Measurements from ENCODE around the gene FOXA2. TPM values are rescaled to one million over a fixed set of nuclear protein-coding genes. Genes with fewer than 3 reads are reported as not detected.
A peak's percentile ranks its signal among the peaks of the same experiment; 100 is the strongest.
"Not testable (repeated sequence)": the region's sequence is repeated elsewhere in the genome, so short reads cannot be mapped to it uniquely, and the experiment has no call there.

The FOXA2 gene
- total RNA-seq, 1 donor from 2014 or later, result 23.5 TPM

- Histone ChIP-seq H3K9me3 (no peaks in the 10 kb centered on the region), H3K4me3 (no peak overlapping the region), H3K27ac (no peak overlapping the region), H3K4me1 (no peaks in the 10 kb centered on the region), H3K36me3 (no peaks in the 10 kb centered on the region), H3K27me3 (ENCODE audit: low read depth) (peaks cover 36% of the 10 kb centered on the region)
- DNase-seq (no peak), ATAC-seq (no peak)
- TF ChIP-seq CTCF (IDR thresholded peaks at IDR 0.05), result no peak
- intact Hi-C loops (cut with DNase I), result no loop called here
These were observed 24.6 kb downstream of the FOXA2 start for GRCh38 chr20:22559711-22560318.

- Histone ChIP-seq H3K36me3 (no peaks in the 10 kb centered on the region), H3K27ac (peak overlapping the region; percentile 60), H3K9me3 (no peaks in the 10 kb centered on the region), H3K27me3 (ENCODE audit: low read depth) (peaks cover 36% of the 10 kb centered on the region), H3K4me1 (no peaks in the 10 kb centered on the region), H3K4me3 (no peak overlapping the region)
- intact Hi-C loops (cut with DNase I), result no loop called here
- no peak for TF ChIP-seq CTCF (IDR thresholded peaks at IDR 0.05)
- DNase-seq (no peak), ATAC-seq (no peak)
These were observed 26.7 kb downstream of the FOXA2 start for GRCh38 chr20:22557403-22558276.

- TF ChIP-seq CTCF (IDR thresholded peaks at IDR 0.05), result no peak
- Histone ChIP-seq H3K4me1 (no peaks in the 10 kb centered on the region), H3K27me3 (ENCODE audit: low read depth) (peaks cover 34% of the 10 kb centered on the region), H3K4me3 (no peak overlapping the region), H3K36me3 (no peaks in the 10 kb centered on the region), H3K27ac (peak overlapping the region; percentile 86), H3K9me3 (no peaks in the 10 kb centered on the region)
- intact Hi-C loops (cut with DNase I), result no loop called here
- ATAC-seq (peak; percentile 94 to 98), DNase-seq (peak; percentile 60)
These were observed 27.8 kb downstream of the FOXA2 start for GRCh38 chr20:22556565-22557056.

DNA sequence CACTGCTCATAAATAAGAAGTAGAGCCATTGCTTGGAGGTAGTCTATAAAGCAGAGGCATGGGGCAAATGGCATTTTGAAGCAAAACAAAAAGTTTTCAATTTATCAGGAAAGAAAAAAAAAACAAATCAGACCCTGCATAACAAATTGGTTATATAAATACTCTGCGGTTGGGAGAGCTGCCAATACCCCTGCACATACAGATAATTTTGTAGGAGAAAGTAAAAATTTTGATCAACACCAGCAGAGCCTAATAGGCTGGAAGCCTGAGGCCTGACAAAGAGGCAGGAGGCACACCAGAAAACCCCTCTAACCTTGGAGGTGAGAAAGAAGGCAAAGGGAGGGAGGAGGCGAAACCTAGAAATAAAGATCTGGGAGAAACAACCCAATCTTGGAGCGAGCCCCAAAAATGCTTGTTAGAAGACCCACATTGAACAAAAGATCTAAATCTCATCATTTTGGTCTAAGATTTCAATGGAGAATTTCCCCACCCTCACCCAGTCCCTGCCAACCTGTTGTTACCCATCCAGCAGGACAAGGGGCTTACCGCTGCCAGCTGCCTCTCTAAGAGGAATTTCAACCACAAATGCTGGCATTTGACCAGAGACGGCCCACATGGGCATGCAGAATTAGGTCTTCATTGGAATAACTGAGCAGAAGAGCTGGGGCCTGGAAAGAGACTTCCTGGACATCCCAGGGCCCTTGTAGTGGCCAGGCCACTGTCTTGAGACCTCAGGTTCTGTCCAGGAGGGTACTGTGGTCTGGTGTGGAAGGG lies 28.4 kb downstream of the FOXA2 start:
- no peaks in the 10 kb centered on the region for H3K9me3 ChIP-seq
- no peaks in the 10 kb centered on the region for H3K4me1 ChIP-seq
- H3K4me3 ChIP-seq, result no peak overlapping the region
- DNase-seq, result peak; percentile 59
- ATAC-seq, result peak; percentile 59 to 67
- H3K27me3 ChIP-seq (ENCODE audit: low read depth), result peaks cover 28% of the 10 kb centered on the region
- H3K36me3 ChIP-seq, result no peaks in the 10 kb centered on the region
- peak overlapping the region; percentile 86 for H3K27ac ChIP-seq
- intact Hi-C loops (cut with DNase I), result no loop called here
- TF ChIP-seq CTCF (IDR thresholded peaks at IDR 0.05), result no peak

GRCh38 chr20:22554391-22554790 lies 30.0 kb downstream of the FOXA2 start:
- no peak for DNase-seq
- no peak overlapping the region for H3K27ac ChIP-seq
- H3K36me3 ChIP-seq, result no peaks in the 10 kb centered on the region
- no peak for ATAC-seq
- no peaks in the 10 kb centered on the region for H3K4me1 ChIP-seq
- no peak for TF ChIP-seq CTCF (IDR thresholded peaks at IDR 0.05)
- no peak overlapping the region for H3K4me3 ChIP-seq
- peaks cover 13% of the 10 kb centered on the region for H3K27me3 ChIP-seq (ENCODE audit: low read depth)
- no peaks in the 10 kb centered on the region for H3K9me3 ChIP-seq
- intact Hi-C loops (cut with DNase I), result no loop called here

- DNase-seq; H3K4me1 ChIP-seq; intact Hi-C loops (cut with DNase I); H3K27me3 ChIP-seq (ENCODE audit: low read depth); H3K36me3 ChIP-seq; H3K9me3 ChIP-seq; ATAC-seq; H3K27ac ChIP-seq; H3K4me3 ChIP-seq: not testable (repeated sequence)
These were observed 33.9 kb downstream of the FOXA2 start for GRCh38 chr20:22550514-22550913.
